GM06990 (cell line): ENCODE results near the gene KAT2B.

ENCODE experiments used
- DNase-seq: peaks from one replicate; pipeline ENCODE4 v3.0.0-alpha.2; 2011; ENCODE audit not compliant: insufficient read length; ENCODE audit errors: extremely low read depth
- H3K27me3 ChIP-seq: replicated peaks from 2 replicates; pipeline ENCODE4 v1.6.0; 2011; ENCODE audit warnings: low read length; ENCODE audit not compliant: control insufficient read depth, insufficient read depth
- H3K36me3 ChIP-seq: 2 replicates; pipeline ENCODE4 v1.5.1; 2011; ENCODE audit warnings: low read length; ENCODE audit not compliant: control insufficient read depth, insufficient read depth
- H3K4me3 ChIP-seq: replicated peaks from 2 replicates; pipeline ENCODE4 v1.5.1; 2011; ENCODE audit warnings: low read depth, mild to moderate bottlenecking, control low read depth, low read length
- TF ChIP-seq, protein P1 (sequence below): IDR thresholded peaks from 2 replicates; pipeline ENCODE4 v1.5.1; 2011; ENCODE audit warnings: low read length, control low read depth, mild to moderate bottlenecking, inconsistent platforms; ENCODE audit not compliant: insufficient read depth, poor library complexity, severe bottlenecking

The KAT2B gene

DNA sequence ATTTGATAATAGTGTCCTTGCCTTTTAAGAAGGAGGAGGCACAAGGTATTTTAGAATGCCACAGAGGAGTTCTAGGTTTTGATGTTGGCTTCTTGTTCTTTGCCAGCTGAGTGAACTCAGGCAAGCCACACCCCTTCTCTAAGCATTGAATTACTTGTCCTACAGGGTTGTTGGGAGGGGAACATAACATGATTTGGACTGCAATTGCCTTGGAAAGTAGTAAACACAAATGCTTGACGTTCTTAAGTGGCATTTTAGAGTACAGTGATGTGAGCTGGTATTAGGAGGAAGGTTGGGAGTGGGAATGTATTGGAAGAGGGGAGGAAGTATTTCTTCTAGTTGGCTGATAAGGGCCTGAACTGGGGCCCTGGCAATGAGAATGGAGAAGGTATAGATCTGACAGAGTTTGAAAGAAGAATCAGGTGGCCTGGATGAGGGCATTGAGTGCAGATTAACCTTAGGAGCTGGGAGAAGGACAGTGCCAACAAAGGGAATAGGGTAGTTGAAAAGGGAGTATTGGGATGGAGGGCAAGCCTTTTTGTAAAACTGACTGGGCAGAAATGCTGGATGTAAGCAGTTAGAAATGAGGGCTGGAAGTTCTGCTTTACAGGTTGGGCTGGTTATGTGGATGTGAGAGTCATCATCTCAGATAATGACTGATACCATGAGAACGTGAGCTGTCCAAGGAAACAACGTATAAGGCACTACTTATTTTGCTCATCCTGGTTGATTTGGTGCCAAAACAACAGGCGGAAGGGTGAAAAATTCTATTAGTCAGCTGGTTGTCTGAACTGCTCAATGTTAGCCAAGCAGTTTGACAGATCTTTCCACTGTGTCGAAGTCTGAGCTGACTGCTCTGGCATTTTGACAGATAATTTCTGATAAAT lies 16.7 kb downstream of the KAT2B start:
- peak; percentile 43 for DNase-seq
- no peak overlapping the region for H3K4me3 ChIP-seq
- TF ChIP-seq, protein P1, sequence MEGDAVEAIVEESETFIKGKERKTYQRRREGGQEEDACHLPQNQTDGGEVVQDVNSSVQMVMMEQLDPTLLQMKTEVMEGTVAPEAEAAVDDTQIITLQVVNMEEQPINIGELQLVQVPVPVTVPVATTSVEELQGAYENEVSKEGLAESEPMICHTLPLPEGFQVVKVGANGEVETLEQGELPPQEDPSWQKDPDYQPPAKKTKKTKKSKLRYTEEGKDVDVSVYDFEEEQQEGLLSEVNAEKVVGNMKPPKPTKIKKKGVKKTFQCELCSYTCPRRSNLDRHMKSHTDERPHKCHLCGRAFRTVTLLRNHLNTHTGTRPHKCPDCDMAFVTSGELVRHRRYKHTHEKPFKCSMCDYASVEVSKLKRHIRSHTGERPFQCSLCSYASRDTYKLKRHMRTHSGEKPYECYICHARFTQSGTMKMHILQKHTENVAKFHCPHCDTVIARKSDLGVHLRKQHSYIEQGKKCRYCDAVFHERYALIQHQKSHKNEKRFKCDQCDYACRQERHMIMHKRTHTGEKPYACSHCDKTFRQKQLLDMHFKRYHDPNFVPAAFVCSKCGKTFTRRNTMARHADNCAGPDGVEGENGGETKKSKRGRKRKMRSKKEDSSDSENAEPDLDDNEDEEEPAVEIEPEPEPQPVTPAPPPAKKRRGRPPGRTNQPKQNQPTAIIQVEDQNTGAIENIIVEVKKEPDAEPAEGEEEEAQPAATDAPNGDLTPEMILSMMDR: no peak
- no peaks in the 10 kb centered on the region for H3K27me3 ChIP-seq
- no peaks in the 10 kb centered on the region for H3K36me3 ChIP-seq

DNA sequence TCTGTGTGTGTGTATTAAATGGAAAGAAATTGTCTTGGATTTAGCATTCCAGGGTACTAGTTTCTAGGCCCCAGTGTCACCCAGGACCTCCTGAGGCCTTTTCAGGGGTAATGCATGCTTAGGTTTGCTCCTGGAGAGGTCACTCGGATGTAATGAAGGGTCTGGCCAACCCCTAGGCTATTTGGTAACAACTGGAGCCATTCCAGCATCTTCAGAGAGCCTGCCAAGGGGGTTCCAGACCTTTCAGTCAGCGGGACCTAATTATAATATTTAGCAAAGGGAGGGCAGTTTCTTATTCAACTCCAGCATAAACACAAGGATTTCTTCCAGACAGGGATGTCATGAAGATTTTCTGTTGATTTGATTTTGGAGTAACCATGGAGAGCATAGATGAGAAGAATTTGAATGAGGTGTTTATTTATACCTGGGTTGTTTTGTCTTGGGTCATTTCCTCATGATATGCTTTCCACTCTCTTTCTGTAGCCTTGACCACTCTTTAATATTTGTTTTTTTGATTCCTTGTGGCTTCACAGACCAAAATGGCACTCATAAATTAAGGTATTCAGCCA lies 17.4 kb downstream of the KAT2B start:
- TF ChIP-seq, protein P1: no peak
- no peaks in the 10 kb centered on the region for H3K36me3 ChIP-seq
- DNase-seq: no peak
- no peak overlapping the region for H3K4me3 ChIP-seq
- no peaks in the 10 kb centered on the region for H3K27me3 ChIP-seq

DNA sequence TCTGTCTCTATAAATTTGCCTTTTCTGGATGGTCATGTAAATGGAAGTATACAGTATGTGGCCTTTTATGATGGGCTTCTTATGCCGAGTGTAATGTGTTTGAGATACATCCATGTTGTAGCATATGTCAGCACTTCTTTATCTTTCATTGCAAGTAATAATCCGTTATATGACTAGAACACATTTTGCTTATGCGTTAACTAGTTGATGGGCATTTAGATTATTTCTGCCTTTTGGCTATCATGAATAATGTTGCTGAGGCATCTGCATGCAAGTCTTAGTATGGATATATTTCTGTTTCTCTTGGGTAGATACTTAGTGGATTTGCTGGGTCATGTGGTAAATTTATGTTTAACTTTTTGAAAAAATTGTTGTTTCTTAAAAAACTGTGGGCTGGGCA lies 19.7 kb downstream of the KAT2B start:
- Histone ChIP-seq H3K4me3 (no peak overlapping the region), H3K36me3 (no peaks in the 10 kb centered on the region), H3K27me3 (no peaks in the 10 kb centered on the region)
- TF ChIP-seq, protein P1: no peak
- DNase-seq: no peak

DNA sequence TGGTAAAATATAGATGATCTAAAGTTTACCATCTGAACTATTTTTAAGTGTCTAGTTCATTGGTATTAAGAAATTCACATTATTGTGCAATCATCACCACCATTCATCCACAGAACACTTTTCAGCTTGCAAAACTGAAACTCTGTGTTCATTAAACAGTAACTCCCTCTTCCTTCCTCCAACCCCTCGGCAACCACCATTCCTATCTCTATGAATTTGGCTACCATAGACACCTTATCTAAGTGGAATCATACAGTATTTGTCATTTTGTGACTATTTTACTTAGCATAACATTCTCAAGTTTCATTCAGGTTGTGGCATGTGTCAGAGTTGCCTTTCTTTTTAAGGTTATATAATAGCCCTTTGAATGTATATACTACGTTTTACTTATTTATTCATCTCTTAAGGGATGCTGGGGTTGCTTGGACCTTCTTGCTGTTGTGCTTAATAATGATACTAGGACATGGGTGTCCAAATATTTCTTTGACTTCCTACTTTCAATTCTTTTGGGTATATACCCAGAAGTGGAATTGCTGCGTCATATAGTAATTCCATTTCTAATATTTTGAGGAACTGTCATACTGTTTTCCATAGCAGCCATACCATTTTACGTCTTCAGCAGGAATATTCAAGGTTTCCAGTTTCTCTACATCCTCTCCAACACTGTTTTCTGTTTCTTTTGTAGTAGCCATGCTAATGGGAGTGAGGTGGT lies 20.9 kb downstream of the KAT2B start:
- DNase-seq: no peak
- Histone ChIP-seq H3K27me3 (no peaks in the 10 kb centered on the region), H3K36me3 (no peaks in the 10 kb centered on the region), H3K4me3 (no peak overlapping the region)
- TF ChIP-seq, protein P1: no peak

DNA sequence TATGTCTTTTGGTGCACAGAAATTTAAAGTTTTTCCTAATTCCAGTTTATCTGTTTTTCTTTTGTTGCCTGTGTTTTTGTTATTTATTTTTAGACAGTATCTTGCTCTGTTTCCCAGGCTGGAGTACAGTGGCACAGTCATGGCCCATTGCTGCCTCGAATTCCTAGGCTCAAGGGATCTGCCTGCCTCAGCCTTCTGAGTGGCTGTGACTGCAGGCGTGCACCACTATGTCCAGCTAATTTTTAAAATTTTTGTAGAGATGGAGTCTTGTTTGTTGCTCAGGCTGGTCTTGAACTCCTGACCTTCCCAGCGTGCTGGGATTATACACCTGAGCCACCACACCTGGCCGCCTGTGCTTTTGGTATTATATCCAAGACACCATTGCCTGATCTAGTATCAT lies 22.8 kb downstream of the KAT2B start:
- H3K36me3 ChIP-seq: no peaks in the 10 kb centered on the region
- TF ChIP-seq, protein P1: no peak
- H3K27me3 ChIP-seq: no peaks in the 10 kb centered on the region
- DNase-seq: no peak
- no peak overlapping the region for H3K4me3 ChIP-seq
